IPS-15b (cell line): ENCODE results near the gene DHDH.
"Not testable (repeated sequence)": the region's sequence is repeated elsewhere in the genome, so short reads cannot be mapped to it uniquely, and the experiment has no call there.

ENCODE experiments used
- H3K27me3 ChIP-seq: one replicate; pipeline ENCODE4 v1.6.1; 2013; ENCODE audit warnings: low read length; ENCODE audit not compliant: control insufficient read depth, insufficient read depth
- H3K36me3 ChIP-seq: one replicate; pipeline ENCODE4 v1.6.1; 2013; ENCODE audit warnings: low read length; ENCODE audit not compliant: control insufficient read depth, insufficient read depth
- H3K4me1 ChIP-seq: one replicate; pipeline ENCODE4 v1.6.1; 2013; ENCODE audit warnings: mild to moderate bottlenecking, low read length; ENCODE audit not compliant: control insufficient read depth, insufficient read depth
- H3K4me3 ChIP-seq: one replicate; pipeline ENCODE4 v1.5.1; 2013; ENCODE audit warnings: low read depth, low read length
- H3K9ac ChIP-seq: one replicate; pipeline ENCODE4 v1.6.1; 2013; ENCODE audit warnings: low read depth, mild to moderate bottlenecking, low read length
- H3K9me3 ChIP-seq: one replicate; pipeline ENCODE4 v1.6.1; 2013; ENCODE audit warnings: mild to moderate bottlenecking, low read length; ENCODE audit not compliant: control insufficient read depth, insufficient read depth

The DHDH gene

DNA sequence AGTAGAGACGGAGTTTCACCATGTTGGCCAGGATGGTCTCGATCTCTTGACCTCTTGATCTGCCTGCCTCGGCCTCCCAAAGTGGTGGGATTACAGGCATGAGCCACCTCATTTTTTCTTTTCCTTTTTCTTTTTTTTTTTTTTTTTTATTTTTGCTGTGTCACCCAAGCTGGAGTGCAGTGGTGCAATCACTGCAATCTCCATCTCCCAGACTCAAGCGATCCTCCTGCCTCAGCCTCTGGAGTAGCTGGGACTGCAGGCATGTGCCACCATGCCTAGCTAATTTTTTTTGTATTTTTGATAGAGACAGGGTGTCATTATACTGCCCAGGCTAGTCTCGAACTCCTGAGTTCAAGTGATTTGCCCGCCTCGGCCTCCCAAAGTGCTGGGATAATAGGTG is 31.2 kb upstream of the DHDH start:
- H3K4me1 ChIP-seq, H3K9me3 ChIP-seq, H3K9ac ChIP-seq, H3K27me3 ChIP-seq, H3K4me3 ChIP-seq: not testable (repeated sequence)
- H3K36me3 ChIP-seq = peaks cover 16% of the 10 kb centered on the region

DNA sequence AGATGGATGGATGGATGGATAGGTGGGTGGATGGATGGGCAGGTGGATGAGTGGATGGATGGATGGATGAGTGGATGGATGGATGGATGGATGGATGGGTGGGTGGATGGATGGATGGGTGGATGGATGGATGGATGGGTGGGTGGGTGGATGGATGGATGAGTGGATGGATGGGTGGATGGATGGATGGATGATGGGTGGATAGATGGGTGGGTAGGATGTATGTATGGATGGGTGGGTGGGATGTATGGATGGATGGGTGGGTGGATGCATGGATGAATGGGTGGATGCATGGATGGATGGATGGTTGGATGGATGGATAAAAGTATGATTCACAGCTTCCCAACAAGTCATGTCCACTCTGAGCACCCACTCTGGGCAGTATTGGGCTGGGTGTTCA is 29.7 kb upstream of the DHDH start:
- not testable (repeated sequence) for H3K27me3 ChIP-seq, H3K9ac ChIP-seq, H3K4me3 ChIP-seq, H3K9me3 ChIP-seq, H3K4me1 ChIP-seq
- peaks cover 22% of the 10 kb centered on the region for H3K36me3 ChIP-seq

DNA sequence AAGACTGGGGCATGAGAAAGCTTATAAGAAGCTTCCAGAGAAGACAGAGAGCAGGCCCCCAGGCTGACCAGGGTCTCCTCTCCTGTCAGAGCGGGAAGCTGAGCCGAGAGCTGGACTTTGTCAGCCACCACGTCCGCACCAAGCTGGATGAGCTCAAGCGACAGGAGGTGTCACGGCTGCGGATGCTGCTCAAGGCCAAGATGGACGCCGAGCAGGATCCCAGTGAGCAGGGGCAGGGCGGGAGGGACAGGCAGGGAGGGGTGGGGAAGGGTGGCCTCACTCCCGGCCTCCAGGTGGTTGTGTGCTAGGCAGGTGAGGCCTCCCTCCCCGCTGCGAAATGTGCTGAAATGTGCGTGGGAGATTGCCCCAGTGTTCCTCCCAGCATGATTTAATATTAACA is 27.8 kb upstream of the DHDH start:
- Histone ChIP-seq H3K27me3 (no peaks in the 10 kb centered on the region), H3K4me1 (no peaks in the 10 kb centered on the region), H3K9ac (no peak overlapping the region), H3K36me3 (peaks cover 22% of the 10 kb centered on the region), H3K9me3 (no peaks in the 10 kb centered on the region), H3K4me3 (no peak overlapping the region)

DNA sequence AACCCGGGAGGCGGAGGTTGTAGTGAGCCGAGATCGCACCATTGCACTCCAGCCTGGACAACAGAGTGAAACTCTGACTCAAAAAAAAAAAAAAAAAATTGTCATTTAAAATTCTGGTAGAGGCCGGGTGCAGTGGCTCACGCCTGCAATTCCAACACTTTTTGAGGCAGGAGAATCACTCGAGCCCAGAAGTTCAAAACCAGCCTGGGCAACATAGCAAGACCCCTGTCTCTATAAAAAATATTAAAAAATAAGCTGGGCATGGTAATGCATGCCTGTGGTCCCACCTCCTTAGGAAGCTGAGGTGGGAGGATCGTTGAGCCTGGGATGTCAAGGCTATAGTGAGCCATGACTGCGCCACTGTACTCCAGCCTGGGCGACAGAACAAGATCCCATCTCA is 27.2 kb upstream of the DHDH start:
- H3K36me3 ChIP-seq = peaks cover 26% of the 10 kb centered on the region
- no peak overlapping the region for H3K4me3 ChIP-seq
- no peaks in the 10 kb centered on the region for H3K27me3 ChIP-seq
- no peaks in the 10 kb centered on the region for H3K4me1 ChIP-seq
- H3K9me3 ChIP-seq = no peaks in the 10 kb centered on the region
- H3K9ac ChIP-seq = no peak overlapping the region

DNA sequence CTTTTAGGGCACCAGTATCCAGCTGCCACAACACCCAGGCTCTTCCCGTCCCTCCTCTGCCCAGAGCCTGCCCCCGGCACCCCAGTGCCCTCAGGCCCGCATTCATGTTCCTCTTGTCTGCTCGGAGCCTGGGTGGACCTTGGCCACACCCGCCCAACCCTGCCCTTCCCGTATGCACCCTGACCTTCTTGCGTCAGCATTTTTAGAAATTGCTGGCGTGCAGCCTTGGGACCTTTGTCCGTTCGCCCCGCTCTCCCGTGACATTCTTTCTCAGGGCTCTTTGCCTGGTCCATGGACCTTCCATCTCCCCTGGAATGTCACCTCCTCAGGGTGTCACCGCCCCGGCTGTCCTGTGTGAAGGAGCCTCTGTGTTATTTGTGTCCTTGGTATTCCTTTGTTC is 25.8 kb upstream of the DHDH start:
- Histone ChIP-seq H3K4me1 (no peaks in the 10 kb centered on the region), H3K27me3 (no peaks in the 10 kb centered on the region), H3K4me3 (no peak overlapping the region), H3K36me3 (peaks cover 32% of the 10 kb centered on the region), H3K9me3 (no peaks in the 10 kb centered on the region), H3K9ac (no peak overlapping the region)

DNA sequence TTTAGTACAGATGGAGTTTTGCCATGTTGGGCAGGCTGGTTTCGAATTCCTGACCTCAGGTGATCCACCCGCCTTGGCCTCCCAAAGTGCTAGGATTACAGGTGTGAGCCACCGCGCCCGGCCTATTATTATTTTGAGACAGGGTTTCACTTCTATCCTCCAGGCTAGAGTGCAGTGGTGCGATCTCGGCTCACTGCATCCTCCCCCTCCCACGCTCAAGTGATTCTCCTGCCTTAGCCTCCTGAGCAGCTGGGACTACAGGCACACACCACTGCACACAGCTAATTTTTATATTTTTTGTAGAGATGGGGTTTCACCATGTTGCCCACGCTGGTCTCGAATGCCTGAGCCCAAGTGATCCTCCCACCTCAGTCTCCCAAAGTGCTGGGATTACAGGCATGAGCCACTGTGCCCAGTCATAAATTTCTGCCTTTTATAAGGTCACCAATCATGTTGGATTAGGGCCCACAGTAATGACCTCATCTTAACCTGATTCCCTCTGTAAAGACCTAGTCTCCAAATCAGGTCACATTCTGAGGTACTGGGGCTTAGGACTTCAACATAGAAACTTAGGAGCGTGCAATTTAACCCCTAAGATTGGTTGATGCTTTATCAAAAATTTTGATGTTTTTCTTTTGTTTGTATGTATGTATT is 23.9 kb upstream of the DHDH start:
- not testable (repeated sequence) for H3K27me3 ChIP-seq, H3K4me3 ChIP-seq, H3K4me1 ChIP-seq, H3K9me3 ChIP-seq, H3K9ac ChIP-seq
- peaks cover 48% of the 10 kb centered on the region for H3K36me3 ChIP-seq

DNA sequence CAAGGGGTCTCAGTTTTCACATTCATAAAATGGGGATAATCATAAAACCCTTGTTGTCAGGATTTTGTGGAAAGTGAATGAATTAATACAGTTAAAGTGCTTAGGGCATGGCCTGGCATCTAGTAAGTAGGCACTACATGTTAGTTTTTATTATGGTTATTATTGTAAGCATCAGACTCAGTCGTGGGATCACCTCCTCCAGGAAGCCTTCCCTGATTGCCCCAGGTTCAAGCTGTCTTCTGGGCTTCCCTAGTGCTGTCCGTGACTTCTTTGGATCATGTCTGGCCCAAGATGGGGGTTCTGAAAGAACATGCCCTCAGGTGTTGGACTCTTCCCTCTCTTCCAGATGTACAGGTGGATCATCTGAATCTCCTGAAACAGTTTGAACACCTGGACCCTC is 22.7 kb upstream of the DHDH start:
- H3K9me3 ChIP-seq = no peaks in the 10 kb centered on the region
- peaks cover 47% of the 10 kb centered on the region for H3K36me3 ChIP-seq
- H3K9ac ChIP-seq = no peak overlapping the region
- H3K27me3 ChIP-seq = no peaks in the 10 kb centered on the region
- no peaks in the 10 kb centered on the region for H3K4me1 ChIP-seq
- H3K4me3 ChIP-seq = no peak overlapping the region

DNA sequence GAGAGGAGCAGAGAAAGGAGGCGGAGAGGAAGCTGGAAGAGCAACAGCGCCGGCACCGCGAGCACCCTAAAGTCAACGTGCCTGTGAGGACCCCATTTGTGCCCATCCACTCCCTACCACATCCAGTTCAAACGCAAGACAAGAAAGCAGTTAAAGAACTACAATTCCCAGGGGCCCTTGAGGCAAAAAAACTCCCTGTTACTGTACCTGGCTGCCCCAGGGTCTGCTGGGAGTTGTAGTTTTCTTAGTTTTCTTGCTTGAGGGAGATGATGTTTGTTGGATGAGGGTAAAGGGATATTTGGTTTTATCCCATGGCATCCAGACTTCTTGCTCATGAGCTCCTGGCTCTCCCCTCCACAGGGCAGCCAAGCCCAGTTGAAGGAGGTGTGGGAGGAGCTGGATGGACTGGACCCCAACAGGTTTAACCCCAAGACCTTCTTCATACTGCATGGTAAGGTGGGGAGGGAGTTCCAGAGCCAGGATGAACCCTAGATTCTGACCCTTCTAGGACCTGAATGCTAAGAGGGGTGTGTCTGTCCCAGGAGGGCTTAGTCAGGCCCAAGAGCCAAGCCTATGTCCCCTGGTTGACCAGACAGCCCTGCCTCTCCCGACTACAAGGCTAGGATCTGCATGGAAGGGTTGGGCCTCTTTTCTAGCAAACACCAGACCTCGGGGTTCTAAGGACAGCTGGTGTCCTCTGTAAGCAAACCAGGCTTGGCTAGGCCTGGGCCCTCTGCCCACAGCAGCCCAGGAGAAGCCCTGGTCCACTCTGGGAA is 20.2 kb upstream of the DHDH start:
- H3K4me3 ChIP-seq = no peak overlapping the region
- no peak overlapping the region for H3K9ac ChIP-seq
- H3K27me3 ChIP-seq = no peaks in the 10 kb centered on the region
- H3K4me1 ChIP-seq = no peaks in the 10 kb centered on the region
- peaks cover 46% of the 10 kb centered on the region for H3K36me3 ChIP-seq
- H3K9me3 ChIP-seq = no peaks in the 10 kb centered on the region

DNA sequence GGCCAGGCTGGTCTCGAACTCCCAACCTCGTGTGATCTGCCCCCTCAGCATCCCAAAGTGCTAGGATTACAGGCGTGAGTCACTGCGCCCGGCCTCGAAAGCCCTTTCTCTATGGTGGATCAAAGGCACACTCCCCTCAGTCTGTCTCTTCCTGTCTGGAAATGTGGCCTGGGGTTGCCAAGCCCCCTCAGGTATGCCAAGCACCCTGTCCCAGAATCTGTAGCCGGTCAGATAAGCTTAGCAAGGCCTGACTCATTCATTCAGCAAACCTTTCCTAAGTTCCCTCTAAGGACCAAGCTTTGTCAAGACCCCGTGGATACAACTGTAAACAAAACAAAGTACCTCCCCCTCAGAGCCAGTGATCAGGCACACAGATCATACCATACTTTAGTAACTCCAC is 19.3 kb upstream of the DHDH start:
- H3K9me3 ChIP-seq = no peaks in the 10 kb centered on the region
- H3K4me1 ChIP-seq = no peaks in the 10 kb centered on the region
- no peak overlapping the region for H3K4me3 ChIP-seq
- H3K36me3 ChIP-seq = peaks cover 52% of the 10 kb centered on the region
- no peak overlapping the region for H3K9ac ChIP-seq
- no peaks in the 10 kb centered on the region for H3K27me3 ChIP-seq

DNA sequence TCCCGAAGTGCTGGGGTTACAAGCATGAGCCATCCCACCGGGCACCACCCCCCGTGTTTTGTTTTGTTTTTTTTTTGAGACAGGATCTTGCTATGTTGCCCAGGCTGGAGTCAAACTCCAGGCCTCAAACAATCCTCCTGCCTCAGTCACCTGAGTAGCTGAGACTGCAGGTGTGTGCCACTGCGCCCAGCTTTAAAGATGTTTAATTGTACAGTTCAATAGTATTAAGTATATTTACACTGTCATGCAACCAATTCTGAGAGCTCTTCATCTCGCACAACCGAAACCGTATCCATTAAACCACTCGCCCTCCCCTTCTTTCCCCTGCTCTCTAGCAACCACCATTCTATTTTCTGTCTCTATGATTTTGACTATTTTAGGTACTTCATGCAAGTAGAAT is 17.7 kb upstream of the DHDH start:
- H3K27me3 ChIP-seq = no peaks in the 10 kb centered on the region
- peaks cover 57% of the 10 kb centered on the region for H3K36me3 ChIP-seq
- no peaks in the 10 kb centered on the region for H3K4me1 ChIP-seq
- H3K9ac ChIP-seq = no peak overlapping the region
- H3K9me3 ChIP-seq = no peaks in the 10 kb centered on the region
- no peak overlapping the region for H3K4me3 ChIP-seq

DNA sequence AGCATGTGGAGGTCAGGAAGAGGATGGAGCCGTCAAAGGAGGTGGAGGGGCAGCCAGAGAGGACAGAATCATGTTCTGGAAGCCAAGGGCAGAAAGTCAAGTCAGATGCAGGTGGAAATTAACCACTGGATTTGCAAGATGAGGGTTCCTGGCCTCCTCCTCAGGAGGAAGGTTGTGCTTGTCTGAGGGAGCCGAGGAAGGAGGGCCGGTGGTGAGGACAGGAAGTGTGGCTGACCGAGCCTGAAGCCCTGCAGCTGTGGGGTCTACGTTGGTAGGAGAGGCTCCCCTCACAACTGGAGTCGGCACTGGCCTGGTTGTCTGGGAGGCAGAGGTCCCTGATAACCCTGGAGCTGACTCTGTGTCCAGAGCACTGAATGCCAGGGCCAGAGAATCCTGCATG is 15.4 kb upstream of the DHDH start:
- Histone ChIP-seq H3K9me3 (no peaks in the 10 kb centered on the region), H3K4me3 (no peak overlapping the region), H3K36me3 (peaks cover 56% of the 10 kb centered on the region), H3K4me1 (no peaks in the 10 kb centered on the region), H3K9ac (no peak overlapping the region), H3K27me3 (no peaks in the 10 kb centered on the region)

DNA sequence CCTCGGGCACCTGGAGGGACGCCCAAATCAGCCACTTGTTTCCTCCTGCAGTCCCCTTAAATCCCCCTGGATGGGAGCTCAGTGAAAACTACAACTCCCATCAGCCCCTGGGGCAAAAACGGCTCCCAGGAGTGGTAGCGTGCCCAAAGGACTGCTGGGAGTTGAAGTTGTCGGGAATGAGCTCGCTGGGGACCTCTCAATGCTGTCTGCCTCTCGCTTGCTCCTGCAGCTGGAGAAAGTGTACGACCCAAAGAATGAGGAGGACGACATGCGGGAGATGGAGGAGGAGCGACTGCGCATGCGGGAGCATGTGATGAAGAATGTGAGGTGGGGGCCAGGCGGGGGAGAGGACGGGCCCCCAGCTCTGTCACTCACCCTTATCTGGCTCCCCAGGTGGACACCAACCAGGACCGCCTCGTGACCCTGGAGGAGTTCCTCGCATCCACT is 14.7 kb upstream of the DHDH start:
- Histone ChIP-seq H3K9ac (no peak overlapping the region), H3K4me3 (no peak overlapping the region), H3K27me3 (no peaks in the 10 kb centered on the region), H3K9me3 (no peaks in the 10 kb centered on the region), H3K36me3 (peaks cover 49% of the 10 kb centered on the region), H3K4me1 (no peaks in the 10 kb centered on the region)
